GM21515 (cell line): Measurements from ENCODE around the gene BCL11B.

Experiments used
- ATAC-seq: cut with Tn5 transposase; IDR thresholded peaks from one replicate; pipeline ENCODE4 v1.9.1; 2021; ENCODE audit not compliant: unreplicated experiment

BCL11B gene

GRCh38 chr14:99287269-99287942 is 15.4 kb upstream of the BCL11B start:
- peak; percentile 91 for ATAC-seq

- ATAC-seq, result peak; percentile 71
Measured at GRCh38 chr14:99286761-99287160, 14.8 kb upstream of the BCL11B start.

GRCh38 chr14:99284254-99285004 is 12.4 kb upstream of the BCL11B start:
- no peak for ATAC-seq

GRCh38 chr14:99282261-99283050 is 10.5 kb upstream of the BCL11B start:
- no peak for ATAC-seq

GRCh38 chr14:99281396-99281795 is 9.4 kb upstream of the BCL11B start:
- no peak for ATAC-seq

- no peak for ATAC-seq
Measured at GRCh38 chr14:99280852-99281251, 8.9 kb upstream of the BCL11B start.

- no peak for ATAC-seq
Measured at GRCh38 chr14:99280066-99280731, 8.2 kb upstream of the BCL11B start.

GRCh38 chr14:99278836-99279235 is 6.8 kb upstream of the BCL11B start:
- ATAC-seq, result no peak

GRCh38 chr14:99277530-99277929 is 5.5 kb upstream of the BCL11B start:
- ATAC-seq, result no peak

GRCh38 chr14:99276482-99276881 is 4.5 kb upstream of the BCL11B start:
- ATAC-seq, result no peak

- ATAC-seq, result no peak
Measured at GRCh38 chr14:99275222-99275584, 3.2 kb upstream of the BCL11B start.

GRCh38 chr14:99274346-99275221 is 2.6 kb upstream of the BCL11B start:
- no peak for ATAC-seq

GRCh38 chr14:99273766-99274345 is 1.9 kb upstream of the BCL11B start:
- no peak for ATAC-seq

GRCh38 chr14:99272899-99273765 is 1.1 kb upstream of the BCL11B start:
- no peak for ATAC-seq

- no peak for ATAC-seq
Measured at GRCh38 chr14:99272632-99272898, 568 bp upstream of the BCL11B start.

GRCh38 chr14:99271221-99271941 is 616 bp downstream of the BCL11B start:
- ATAC-seq, result no peak

GRCh38 chr14:99270458-99271220 is 1.4 kb downstream of the BCL11B start:
- ATAC-seq, result no peak
